Activated naive CD4-positive, alpha-beta T cell (primary cell): Measurements from ENCODE around the gene TCERG1L.
"Not testable (repeated sequence)": the region's sequence is repeated elsewhere in the genome, so short reads cannot be mapped to it uniquely, and the experiment has no call there.

Experiments used
- DNase-seq, 4 experiments: peaks; one replicate each; lab custom pipeline; 2025; lab: John Stamatoyannopoulos, UW

Gene TCERG1L

GRCh38 chr10:131145756-131146155, 165.8 kb downstream of the TCERG1L start:
- no peak for DNase-seq

GRCh38 chr10:131144711-131145375, 166.7 kb downstream of the TCERG1L start:
- no peak for DNase-seq

- no peak for DNase-seq
Observed at GRCh38 chr10:131144196-131144595, 167.3 kb downstream of the TCERG1L start.

- DNase-seq: no peak
Observed at GRCh38 chr10:131143425-131144165, 167.9 kb downstream of the TCERG1L start.

GRCh38 chr10:131142517-131143380, 168.8 kb downstream of the TCERG1L start:
- no peak for DNase-seq

GRCh38 chr10:131141645-131142516, 169.6 kb downstream of the TCERG1L start:
- no peak for DNase-seq

GRCh38 chr10:131141207-131141606, 170.3 kb downstream of the TCERG1L start:
- no peak for DNase-seq

GRCh38 chr10:131140606-131141005, 170.9 kb downstream of the TCERG1L start:
- no peak for DNase-seq

GRCh38 chr10:131137223-131137622, 174.3 kb downstream of the TCERG1L start:
- no peak for DNase-seq

- not testable (repeated sequence) for DNase-seq
Observed at GRCh38 chr10:131136336-131136735, 175.2 kb downstream of the TCERG1L start.

- no peak for DNase-seq
Observed at GRCh38 chr10:131135716-131136115, 175.8 kb downstream of the TCERG1L start.

GRCh38 chr10:131134651-131135050, 176.9 kb downstream of the TCERG1L start:
- no peak for DNase-seq

- DNase-seq: no peak
Observed at GRCh38 chr10:131134001-131134576, 177.4 kb downstream of the TCERG1L start.

- no peak for DNase-seq
Observed at GRCh38 chr10:131132681-131133080, 178.8 kb downstream of the TCERG1L start.

GRCh38 chr10:131131726-131132591, 179.6 kb downstream of the TCERG1L start:
- no peak for DNase-seq

GRCh38 chr10:131130025-131130424, 181.5 kb downstream of the TCERG1L start:
- no peak for DNase-seq

GRCh38 chr10:131129544-131129943, 182.0 kb downstream of the TCERG1L start:
- no peak for DNase-seq

- no peak for DNase-seq
Observed at GRCh38 chr10:131128731-131129130, 182.8 kb downstream of the TCERG1L start.

GRCh38 chr10:131127610-131128009, 183.9 kb downstream of the TCERG1L start:
- peak in 1 of 4 experiments; percentile 26 for DNase-seq

GRCh38 chr10:131127138-131127589, 184.4 kb downstream of the TCERG1L start:
- no peak for DNase-seq
